DND-41 (cell line): ENCODE results near the gene DPF1.

Experiments
- EZH2 ChIP-seq: IDR thresholded peaks from 3 replicates; pipeline ENCODE4 v1.6.1; 2012; ENCODE audit warnings: borderline replicate concordance, low read depth, mild to moderate bottlenecking, moderate library complexity, low read length, inconsistent platforms; ENCODE audit not compliant: severe bottlenecking
- TF ChIP-seq, protein P1 (sequence below): IDR thresholded peaks from 2 replicates; pipeline ENCODE4 v1.5.1; 2012; ENCODE audit warnings: borderline replicate concordance, low read length, moderate library complexity, mild to moderate bottlenecking; ENCODE audit not compliant: poor library complexity, severe bottlenecking; ENCODE audit errors: extremely low read depth

- TF ChIP-seq, protein P1, sequence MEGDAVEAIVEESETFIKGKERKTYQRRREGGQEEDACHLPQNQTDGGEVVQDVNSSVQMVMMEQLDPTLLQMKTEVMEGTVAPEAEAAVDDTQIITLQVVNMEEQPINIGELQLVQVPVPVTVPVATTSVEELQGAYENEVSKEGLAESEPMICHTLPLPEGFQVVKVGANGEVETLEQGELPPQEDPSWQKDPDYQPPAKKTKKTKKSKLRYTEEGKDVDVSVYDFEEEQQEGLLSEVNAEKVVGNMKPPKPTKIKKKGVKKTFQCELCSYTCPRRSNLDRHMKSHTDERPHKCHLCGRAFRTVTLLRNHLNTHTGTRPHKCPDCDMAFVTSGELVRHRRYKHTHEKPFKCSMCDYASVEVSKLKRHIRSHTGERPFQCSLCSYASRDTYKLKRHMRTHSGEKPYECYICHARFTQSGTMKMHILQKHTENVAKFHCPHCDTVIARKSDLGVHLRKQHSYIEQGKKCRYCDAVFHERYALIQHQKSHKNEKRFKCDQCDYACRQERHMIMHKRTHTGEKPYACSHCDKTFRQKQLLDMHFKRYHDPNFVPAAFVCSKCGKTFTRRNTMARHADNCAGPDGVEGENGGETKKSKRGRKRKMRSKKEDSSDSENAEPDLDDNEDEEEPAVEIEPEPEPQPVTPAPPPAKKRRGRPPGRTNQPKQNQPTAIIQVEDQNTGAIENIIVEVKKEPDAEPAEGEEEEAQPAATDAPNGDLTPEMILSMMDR: no peak
- no peak for TF ChIP-seq EZH2
These were observed 15.8 kb upstream of the DPF1 start for GRCh38 chr19:38239816-38240215.
